T-helper 17 cell (primary cell): ENCODE measurements around the gene PPP1R1C. TPM values are rescaled to one million over a fixed set of nuclear protein-coding genes. Genes with fewer than 3 reads are reported as not detected.

Experiments used
- ATAC-seq: fragments of 150-1000 bp; cut with Tn5 transposase; 2 replicates; pipeline ENCODE4 v1.10.0; 2021; ENCODE audit warnings: mild to moderate bottlenecking, moderate library complexity
- DNase-seq, 3 donors: peaks; one replicate each; pipeline versions ENCODE4 v3.0.0 to v3.0.0-alpha.2; 2020 to 2021
- H3K9me3 ChIP-seq: one replicate; pipeline ENCODE4 v1.7.0; 2013; ENCODE audit warnings: low read length, mild to moderate bottlenecking; ENCODE audit not compliant: control insufficient read depth, poor library complexity, severe bottlenecking
- H3K27ac Mint-ChIP-seq: one replicate; pipeline ENCODE4 v1.8.0; 2022; ENCODE audit warnings: mild to moderate bottlenecking, moderate library complexity, mixed read lengths
- H3K27me3 Mint-ChIP-seq: one replicate; pipeline ENCODE4 v1.8.0; 2022; ENCODE audit warnings: mixed read lengths
- H3K36me3 Mint-ChIP-seq: one replicate; pipeline ENCODE4 v1.8.0; 2022; ENCODE audit warnings: low read depth, mixed read lengths
- H3K4me1 Mint-ChIP-seq: one replicate; pipeline ENCODE4 v1.8.0; 2022; ENCODE audit warnings: mild to moderate bottlenecking, mixed read lengths
- H3K4me3 Mint-ChIP-seq: one replicate; pipeline ENCODE4 v1.8.0; 2022; ENCODE audit warnings: mild to moderate bottlenecking, moderate library complexity, mixed read lengths
- total RNA-seq, 4 donors: library from RNA in 2 of 4; stranded (reverse) in 2 of 4; gene quantifications; one replicate each; pipeline ENCODE4 v1.2.3 and lab custom pipeline; 2022 to 2026

Gene PPP1R1C
- total RNA-seq, 2 donors from 2014 or later: not detected

DNA sequence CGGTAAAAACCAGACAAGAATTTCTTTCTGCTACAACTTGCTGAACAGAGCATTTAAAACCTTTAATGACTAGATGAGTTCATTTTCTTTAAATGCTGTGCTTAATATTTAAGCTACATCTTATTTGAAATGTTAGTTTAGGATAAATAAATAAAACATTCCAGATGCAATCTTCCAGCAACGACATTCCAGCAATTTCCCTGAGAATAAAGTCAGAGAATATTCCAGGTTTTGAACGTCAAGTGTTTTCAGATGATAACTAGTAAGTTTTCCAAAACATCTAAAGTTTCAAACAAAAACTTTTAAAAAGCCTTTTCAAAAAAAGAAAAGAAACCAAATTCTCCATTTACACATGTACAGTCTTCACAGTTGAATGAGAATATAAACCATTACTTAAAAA, 104.8 kb downstream of the PPP1R1C start:
- DNase-seq (no peak), ATAC-seq (no peak)
- no peak overlapping the region for H3K4me3 Mint-ChIP-seq
- H3K27me3 Mint-ChIP-seq: peaks cover 17% of the 10 kb centered on the region
- H3K4me1 Mint-ChIP-seq: no peaks in the 10 kb centered on the region
- no peaks in the 10 kb centered on the region for H3K9me3 ChIP-seq
- no peak overlapping the region for H3K27ac Mint-ChIP-seq
- no peaks in the 10 kb centered on the region for H3K36me3 Mint-ChIP-seq

DNA sequence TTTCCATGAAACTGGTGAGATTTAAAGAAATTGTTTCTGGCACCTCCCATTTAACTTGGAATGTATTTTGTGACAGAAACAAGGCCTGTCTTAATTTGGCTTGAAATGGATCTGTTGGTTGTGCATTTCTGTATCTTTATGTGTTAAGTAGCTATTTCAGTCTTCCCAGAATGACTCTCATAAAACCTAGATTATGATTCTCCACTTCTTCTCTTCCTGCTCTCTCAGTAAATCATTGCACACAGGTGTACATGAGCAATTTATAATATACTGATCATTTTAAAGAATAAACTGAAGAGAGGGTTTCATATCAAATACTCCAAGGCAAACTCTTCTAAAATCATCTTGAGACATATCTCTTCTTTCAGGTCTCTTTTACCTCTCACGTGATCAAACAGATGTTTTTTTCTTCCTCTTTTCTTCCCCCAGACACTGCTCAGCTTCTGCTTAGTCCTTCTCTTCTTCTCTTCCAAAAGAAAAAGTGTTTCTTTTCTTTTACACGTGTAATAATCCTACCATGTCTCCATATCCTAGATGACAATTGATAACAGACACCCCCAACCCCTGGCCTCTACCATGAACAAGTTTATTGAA, 112.0 kb downstream of the PPP1R1C start:
- DNase-seq (no peak), ATAC-seq (no peak)
- Mint-ChIP-seq H3K4me1 (no peaks in the 10 kb centered on the region), H3K27me3 (peaks cover 29% of the 10 kb centered on the region), H3K36me3 (no peaks in the 10 kb centered on the region), H3K27ac (no peak overlapping the region), H3K4me3 (no peak overlapping the region)
- no peaks in the 10 kb centered on the region for H3K9me3 ChIP-seq

DNA sequence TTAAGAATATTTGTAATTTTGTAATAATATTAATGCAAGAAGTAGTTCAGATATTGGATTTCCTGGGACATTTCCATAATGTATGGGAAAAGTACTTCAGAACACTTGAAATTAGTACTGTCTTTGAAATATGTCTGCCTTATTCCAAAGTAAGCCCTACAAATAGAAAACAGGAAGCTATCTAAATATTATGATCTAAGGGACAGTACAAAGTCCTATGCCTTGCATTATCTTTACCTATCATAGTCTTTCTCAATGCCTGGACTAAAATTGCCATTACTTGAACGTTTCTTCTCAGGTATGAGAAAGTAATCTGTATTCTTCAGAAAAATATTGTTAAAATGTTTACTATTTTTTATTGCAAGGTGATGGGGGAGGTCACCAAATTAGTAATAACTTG, 113.0 kb downstream of the PPP1R1C start:
- Mint-ChIP-seq H3K4me1 (no peaks in the 10 kb centered on the region), H3K36me3 (no peaks in the 10 kb centered on the region), H3K27ac (no peak overlapping the region), H3K4me3 (no peak overlapping the region), H3K27me3 (peaks cover 29% of the 10 kb centered on the region)
- ATAC-seq: no peak
- DNase-seq: no peak
- H3K9me3 ChIP-seq: no peaks in the 10 kb centered on the region

DNA sequence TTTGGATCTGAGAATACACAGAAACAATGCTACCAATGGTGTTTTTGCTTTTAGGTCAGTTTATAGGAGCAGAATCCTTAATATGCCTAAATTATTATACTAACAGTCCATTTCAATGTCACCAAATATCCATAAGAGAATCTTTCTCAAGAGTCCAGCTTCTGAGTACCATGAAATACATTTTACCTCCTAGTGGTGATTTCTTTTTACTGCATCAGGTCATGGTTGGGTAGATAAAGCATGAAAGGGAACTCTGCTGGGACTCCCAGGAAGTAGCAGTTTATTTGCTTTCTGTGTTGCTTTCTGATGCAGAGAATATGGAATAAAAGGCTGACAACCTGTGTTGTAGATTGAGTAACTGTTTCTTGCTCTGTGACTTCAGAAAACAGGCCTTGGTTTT, 115.6 kb downstream of the PPP1R1C start:
- no peaks in the 10 kb centered on the region for H3K9me3 ChIP-seq
- no peak for ATAC-seq
- Mint-ChIP-seq H3K4me3 (no peak overlapping the region), H3K27me3 (peaks cover 22% of the 10 kb centered on the region), H3K27ac (no peak overlapping the region), H3K36me3 (no peaks in the 10 kb centered on the region), H3K4me1 (no peaks in the 10 kb centered on the region)
- DNase-seq: no peak

DNA sequence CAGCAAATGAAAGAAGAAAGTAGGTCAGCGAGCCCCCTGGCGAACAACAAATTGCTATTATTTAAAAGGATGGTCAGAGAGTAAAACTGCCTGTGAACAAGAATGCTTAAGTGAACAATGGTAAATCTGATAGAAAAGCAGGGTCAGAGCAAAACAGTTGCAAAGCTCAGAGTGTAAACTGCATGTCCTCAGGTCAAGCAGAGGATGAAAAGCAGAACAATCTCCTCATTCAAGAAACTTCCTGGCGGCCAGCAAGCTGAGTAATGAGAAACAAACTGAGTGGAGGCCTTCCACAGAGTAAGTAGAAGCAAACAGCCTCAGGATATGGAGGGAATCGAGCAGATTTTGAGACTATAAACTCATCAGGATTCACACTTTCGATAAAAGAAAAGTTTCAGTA, 117.9 kb downstream of the PPP1R1C start:
- H3K9me3 ChIP-seq: no peaks in the 10 kb centered on the region
- Mint-ChIP-seq H3K36me3 (no peaks in the 10 kb centered on the region), H3K4me3 (no peak overlapping the region), H3K27ac (no peak overlapping the region), H3K4me1 (no peaks in the 10 kb centered on the region), H3K27me3 (peaks cover 16% of the 10 kb centered on the region)
- ATAC-seq (no peak), DNase-seq (no peak)

DNA sequence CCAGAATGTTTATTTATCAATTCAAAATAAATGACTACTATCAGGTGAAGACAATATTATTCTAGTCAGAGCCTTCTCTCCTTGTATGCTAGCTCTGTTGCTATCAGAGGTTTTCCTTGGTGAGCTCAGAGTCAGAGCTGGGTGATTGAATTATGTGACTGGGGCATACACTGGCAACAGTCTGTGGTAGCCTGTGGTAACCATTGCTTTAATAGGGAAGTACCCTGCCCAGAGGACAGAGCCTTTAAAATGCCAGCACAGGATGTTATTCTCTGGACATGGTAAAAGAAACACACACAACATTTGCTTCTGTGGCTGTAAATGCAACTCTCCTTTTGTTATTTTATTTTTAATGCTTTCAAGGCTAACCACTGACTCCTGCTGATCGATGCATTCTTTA, 124.7 kb downstream of the PPP1R1C start:
- Mint-ChIP-seq H3K4me3 (no peak overlapping the region), H3K36me3 (no peaks in the 10 kb centered on the region), H3K27ac (no peak overlapping the region), H3K27me3 (peaks cover 20% of the 10 kb centered on the region), H3K4me1 (no peaks in the 10 kb centered on the region)
- H3K9me3 ChIP-seq: no peaks in the 10 kb centered on the region
- DNase-seq (no peak), ATAC-seq (no peak)

DNA sequence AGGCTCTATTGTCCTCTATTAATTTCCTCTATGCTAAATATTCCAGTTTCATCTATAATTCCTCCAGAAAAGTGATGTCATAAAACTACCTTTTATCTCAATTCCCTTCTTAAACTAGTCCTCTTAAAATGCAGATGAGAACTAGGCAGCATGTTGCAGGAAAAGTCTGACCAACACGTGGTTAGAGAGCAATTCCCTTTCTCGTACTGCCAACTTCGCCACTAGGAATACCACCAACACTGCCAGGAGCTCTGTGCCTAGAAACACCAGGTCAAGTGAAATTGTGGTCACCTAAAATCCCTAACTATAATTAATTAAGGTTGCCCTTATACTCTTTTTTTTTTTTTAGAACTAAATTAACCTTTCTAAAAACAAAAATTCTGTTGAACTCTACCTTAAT, 127.7 kb downstream of the PPP1R1C start:
- no peak for ATAC-seq
- no peak overlapping the region for H3K27ac Mint-ChIP-seq
- H3K4me3 Mint-ChIP-seq: no peak overlapping the region
- H3K27me3 Mint-ChIP-seq: peaks cover 20% of the 10 kb centered on the region
- no peaks in the 10 kb centered on the region for H3K4me1 Mint-ChIP-seq
- DNase-seq: no peak
- no peaks in the 10 kb centered on the region for H3K36me3 Mint-ChIP-seq
- no peaks in the 10 kb centered on the region for H3K9me3 ChIP-seq

DNA sequence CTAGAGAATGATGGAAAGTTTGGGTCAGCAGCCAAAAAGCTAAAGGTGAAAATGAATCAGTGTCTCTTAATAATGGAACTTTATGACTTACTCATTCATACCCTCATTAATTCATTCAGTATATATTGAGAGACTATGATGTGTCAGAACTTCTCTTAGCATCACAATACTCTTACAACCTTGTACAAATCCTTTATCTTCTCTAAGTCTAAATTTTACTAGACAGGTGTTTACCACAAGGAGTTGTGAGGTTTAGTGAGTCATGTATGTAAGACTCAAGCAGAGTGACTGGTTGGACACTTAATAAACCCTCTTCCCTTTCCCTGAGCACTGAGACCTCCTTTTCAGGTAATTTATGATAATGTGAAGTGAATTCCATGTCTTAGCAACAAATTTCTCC, 129.6 kb downstream of the PPP1R1C start:
- DNase-seq (no peak), ATAC-seq (no peak)
- H3K9me3 ChIP-seq: no peaks in the 10 kb centered on the region
- H3K4me3 Mint-ChIP-seq: no peak overlapping the region
- H3K4me1 Mint-ChIP-seq: no peaks in the 10 kb centered on the region
- no peaks in the 10 kb centered on the region for H3K36me3 Mint-ChIP-seq
- no peak overlapping the region for H3K27ac Mint-ChIP-seq
- peaks cover 19% of the 10 kb centered on the region for H3K27me3 Mint-ChIP-seq

DNA sequence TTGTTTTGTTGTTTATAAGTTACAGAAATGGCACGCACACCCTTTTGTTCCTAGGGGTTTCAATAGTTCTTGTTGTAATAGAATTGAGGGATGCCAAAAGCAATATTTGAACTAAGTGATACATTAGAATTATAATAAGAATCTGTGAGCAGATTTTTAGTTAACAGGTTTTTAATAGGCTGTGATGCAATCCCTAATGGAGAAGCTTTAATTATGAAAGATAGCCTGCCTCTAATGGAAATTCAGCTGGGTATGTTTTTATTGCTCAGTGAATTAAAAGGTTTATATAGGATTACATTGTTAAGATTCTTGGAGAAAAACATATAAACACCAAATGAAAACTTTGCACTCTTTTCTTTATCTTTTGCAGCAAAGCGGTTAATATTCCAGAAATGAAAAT, 131.1 kb downstream of the PPP1R1C start:
- H3K36me3 Mint-ChIP-seq: no peaks in the 10 kb centered on the region
- no peak for ATAC-seq
- no peak for DNase-seq
- no peaks in the 10 kb centered on the region for H3K4me1 Mint-ChIP-seq
- peaks cover 11% of the 10 kb centered on the region for H3K27me3 Mint-ChIP-seq
- H3K9me3 ChIP-seq: no peaks in the 10 kb centered on the region
- H3K4me3 Mint-ChIP-seq: no peak overlapping the region
- no peak overlapping the region for H3K27ac Mint-ChIP-seq

DNA sequence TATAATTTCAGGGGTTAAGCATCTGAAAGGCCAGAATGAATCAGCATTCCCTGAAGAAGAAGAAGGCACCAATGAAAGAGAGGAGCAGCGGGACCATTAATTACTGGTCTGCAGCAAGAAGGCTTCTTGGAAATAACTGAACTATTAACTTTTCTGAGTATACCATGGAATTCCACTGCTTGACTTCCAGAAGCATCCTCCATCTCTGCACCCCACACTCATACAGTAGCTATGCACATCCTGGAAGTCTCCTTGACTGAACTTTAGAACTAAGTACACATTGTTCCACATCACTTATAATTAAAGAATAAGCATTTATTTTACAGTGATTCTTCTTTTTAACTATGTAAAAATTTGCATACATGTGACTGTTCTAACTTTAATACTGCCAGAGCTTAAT, 131.5 kb downstream of the PPP1R1C start:
- no peak overlapping the region for H3K27ac Mint-ChIP-seq
- no peak for ATAC-seq

DNA sequence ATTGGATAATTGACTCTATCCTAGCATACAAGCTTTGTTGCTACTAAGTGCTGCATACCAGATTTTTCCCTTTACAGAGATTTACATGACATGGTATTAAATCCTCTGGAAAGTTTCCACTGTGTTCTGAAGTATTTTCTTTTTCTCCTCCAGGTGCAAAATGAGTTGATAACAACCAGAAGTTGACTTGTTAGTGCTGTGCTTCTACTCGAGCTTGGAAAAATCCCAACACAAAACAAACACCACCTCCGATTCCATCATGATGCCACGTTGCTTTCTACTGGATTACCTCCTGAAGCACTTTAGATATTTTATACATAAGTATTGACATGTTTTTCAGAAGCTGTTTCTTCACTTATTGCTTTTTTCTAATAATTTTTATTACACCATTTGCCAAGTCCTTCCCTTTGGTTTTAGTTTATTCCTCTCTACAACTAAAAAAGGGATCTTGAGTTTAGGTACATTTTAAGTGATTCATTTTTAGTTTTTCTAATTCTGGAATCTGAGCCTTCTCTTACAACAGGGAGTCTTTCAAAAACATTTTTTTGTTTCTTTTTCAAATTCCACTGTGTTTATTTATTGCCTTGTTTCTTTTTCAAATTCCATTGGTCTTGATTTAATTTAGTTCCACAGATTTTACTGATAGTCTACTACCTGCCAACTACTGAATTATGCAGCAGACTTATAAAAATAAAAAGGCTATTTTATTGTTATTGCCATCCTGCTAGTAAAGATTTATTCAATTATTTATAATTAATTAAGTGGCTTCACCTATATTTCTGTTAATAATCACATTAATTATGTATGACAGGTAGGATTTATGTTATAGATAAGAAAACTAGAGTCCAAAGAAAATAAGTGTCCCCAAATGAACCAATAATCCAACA, 143.4 kb downstream of the PPP1R1C start:
- Mint-ChIP-seq H3K4me1 (no peaks in the 10 kb centered on the region), H3K27me3 (peaks cover 15% of the 10 kb centered on the region), H3K4me3 (no peak overlapping the region), H3K36me3 (no peaks in the 10 kb centered on the region), H3K27ac (no peak overlapping the region)
- DNase-seq: no peak
- no peaks in the 10 kb centered on the region for H3K9me3 ChIP-seq
- ATAC-seq: no peak

More for the DNA sequence above, 131.5 kb downstream of the PPP1R1C start:
- DNase-seq: no peak
- no peaks in the 10 kb centered on the region for H3K36me3 Mint-ChIP-seq
- no peak overlapping the region for H3K4me3 Mint-ChIP-seq
- H3K9me3 ChIP-seq: no peaks in the 10 kb centered on the region
- H3K27me3 Mint-ChIP-seq: peaks cover 8% of the 10 kb centered on the region
- no peaks in the 10 kb centered on the region for H3K4me1 Mint-ChIP-seq

DNA sequence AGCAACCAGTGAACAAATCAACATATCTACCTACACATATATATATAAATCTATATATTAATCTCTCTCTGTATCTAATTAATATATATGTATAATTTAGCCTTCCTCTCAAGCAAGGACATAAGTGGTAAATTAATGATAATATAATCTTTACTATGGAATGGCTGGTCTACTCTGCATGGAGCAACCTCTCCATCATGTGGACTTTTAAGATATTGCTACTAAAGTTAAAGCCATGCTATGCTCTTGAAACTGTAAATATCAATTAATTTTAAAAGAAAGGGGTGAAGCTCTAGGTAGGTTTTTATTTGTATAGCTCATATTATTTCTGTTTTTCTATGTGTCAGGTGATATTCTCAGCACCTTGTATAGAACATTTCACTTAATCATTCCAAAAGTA, 147.0 kb downstream of the PPP1R1C start:
- ATAC-seq (no peak), DNase-seq (no peak)
- Mint-ChIP-seq H3K4me3 (no peak overlapping the region), H3K4me1 (no peaks in the 10 kb centered on the region), H3K36me3 (no peaks in the 10 kb centered on the region), H3K27me3 (peaks cover 12% of the 10 kb centered on the region), H3K27ac (no peak overlapping the region)
- no peaks in the 10 kb centered on the region for H3K9me3 ChIP-seq

DNA sequence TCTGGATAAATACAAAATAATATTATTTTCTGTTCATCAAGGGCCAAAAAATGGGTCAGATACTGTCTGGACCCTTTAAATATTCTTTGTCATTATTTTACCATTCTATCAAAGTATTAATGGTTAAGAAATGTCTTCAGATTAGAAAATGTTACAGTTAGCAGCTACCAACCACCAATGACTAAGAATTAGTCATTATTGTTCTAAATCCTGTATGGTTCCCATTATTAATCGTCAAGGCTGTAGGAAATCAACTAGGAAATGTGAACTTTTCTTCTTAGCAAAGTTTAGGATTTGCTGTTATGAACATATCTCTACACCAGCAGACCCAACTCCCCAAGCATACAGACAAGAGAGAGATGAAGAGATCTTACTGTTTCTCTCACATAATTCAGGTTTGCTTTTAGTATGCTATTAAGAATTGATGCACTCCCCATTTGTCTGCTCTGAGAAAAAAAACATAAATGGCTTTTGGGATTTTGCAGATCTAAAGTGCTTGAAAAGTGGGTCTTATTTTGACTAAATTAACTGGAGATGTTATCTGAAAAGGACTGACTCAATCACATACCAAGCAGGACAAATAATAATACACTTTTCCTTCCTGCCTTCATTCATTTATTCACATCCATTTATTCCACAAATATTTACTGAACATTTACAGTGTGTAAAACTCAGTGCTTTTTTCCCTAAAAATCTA, 147.7 kb downstream of the PPP1R1C start:
- DNase-seq (no peak), ATAC-seq (no peak)
- H3K36me3 Mint-ChIP-seq: no peaks in the 10 kb centered on the region
- H3K4me1 Mint-ChIP-seq: no peaks in the 10 kb centered on the region
- no peak overlapping the region for H3K27ac Mint-ChIP-seq
- no peak overlapping the region for H3K4me3 Mint-ChIP-seq
- peaks cover 19% of the 10 kb centered on the region for H3K27me3 Mint-ChIP-seq
- no peaks in the 10 kb centered on the region for H3K9me3 ChIP-seq
